A549 (cell line): ENCODE measurements around the gene AURKA.

Source experiments
- CHD2 ChIP-seq: fragments of 150-350 bp; IDR thresholded peaks from 2 replicates; pipeline ENCODE4 v1.6.1; 2014; ENCODE audit warnings: low read length; ENCODE audit not compliant: partially characterized antibody
- CTCF ChIP-seq: fragments of >200 bp; sonication (Bioruptor Twin); formaldehyde crosslinking; IDR thresholded peaks from 3 replicates; pipeline ENCODE4 v1.5.1; 2016
- JUNB ChIP-seq: fragments of >200 bp; sonication (Bioruptor Twin); formaldehyde crosslinking; IDR thresholded peaks from 2 replicates; pipeline ENCODE4 v1.6.1; 2016
- NFE2L2 ChIP-seq: fragments of 150-350 bp; conservative IDR thresholded peaks from 2 replicates; pipeline ENCODE4 v1.6.1; 2014; ENCODE audit warnings: low read length
- RAD21 ChIP-seq, 2 experiments: fragments of >200 bp in 1 of 2; sonication (Bioruptor Twin) in 1 of 2; formaldehyde crosslinking in 1 of 2; IDR thresholded peaks in 1 of 2; conservative IDR thresholded peaks in 1 of 2; 2 replicates in 1 of 2; 3 replicates in 1 of 2; pipeline ENCODE4 v1.6.1; 2012 to 2018; ENCODE audit warnings: inconsistent platforms in 1 of 2
- REST ChIP-seq: fragments of 200-600 bp; sonication (generic); IDR thresholded peaks from 2 replicates; pipeline ENCODE4 v1.6.1; 2016; ENCODE audit warnings: antibody characterized with exemption, mild to moderate bottlenecking, moderate library complexity

- TF ChIP-seq CTCF (no peak), RAD21 (conservative IDR thresholded peaks at IDR 0.05 in 1 of 2, IDR thresholded peaks at IDR 0.05 in 1 of 2) (no peak), CHD2 (no peak), NFE2L2 (no peak), REST (no peak), JUNB (no peak)
Observed at GRCh38 chr20:56426926-56427325, 34.9 kb upstream of the AURKA start.
